ENCODE measurements around the gene SPOUT1.

SPOUT1 gene

GRCh38 chr9:128823903-128824406, 5.6 kb downstream of the SPOUT1 start:
- Mint-ChIP-seq H3K36me3 (ENCODE audit: low read depth) (peaks cover 54% of the 10 kb centered on the region), H3K27me3 (no peaks in the 10 kb centered on the region), H3K4me3 (no peak overlapping the region), H3K27ac (no peak overlapping the region), H3K9me3 (no peaks in the 10 kb centered on the region), H3K4me1 (ENCODE audit: low read depth) (peaks cover 34% of the 10 kb centered on the region)

GRCh38 chr9:128823362-128823902, 6.2 kb downstream of the SPOUT1 start:
- Mint-ChIP-seq H3K27me3 (no peaks in the 10 kb centered on the region), H3K4me3 (no peak overlapping the region), H3K4me1 (ENCODE audit: low read depth) (peaks cover 28% of the 10 kb centered on the region), H3K27ac (peak overlapping the region; percentile 49), H3K9me3 (no peaks in the 10 kb centered on the region), H3K36me3 (ENCODE audit: low read depth) (peaks cover 49% of the 10 kb centered on the region)

GRCh38 chr9:128822407-128823042, 7.1 kb downstream of the SPOUT1 start:
- H3K27ac Mint-ChIP-seq = no peak overlapping the region
- peaks cover 28% of the 10 kb centered on the region for H3K4me1 Mint-ChIP-seq (ENCODE audit: low read depth)
- no peaks in the 10 kb centered on the region for H3K9me3 Mint-ChIP-seq
- H3K4me3 Mint-ChIP-seq = no peak overlapping the region
- H3K27me3 Mint-ChIP-seq = no peaks in the 10 kb centered on the region
- H3K36me3 Mint-ChIP-seq (ENCODE audit: low read depth) = peaks cover 43% of the 10 kb centered on the region

GRCh38 chr9:128821584-128822406, 7.8 kb downstream of the SPOUT1 start:
- Mint-ChIP-seq H3K4me3 (no peak overlapping the region), H3K27ac (peak overlapping the region; percentile 2), H3K27me3 (no peaks in the 10 kb centered on the region), H3K9me3 (no peaks in the 10 kb centered on the region), H3K4me1 (ENCODE audit: low read depth) (peaks cover 27% of the 10 kb centered on the region), H3K36me3 (ENCODE audit: low read depth) (peaks cover 36% of the 10 kb centered on the region)

- peak overlapping the region; percentile 23 for H3K4me3 Mint-ChIP-seq
- peaks cover 31% of the 10 kb centered on the region for H3K36me3 Mint-ChIP-seq (ENCODE audit: low read depth)
- peak overlapping the region; percentile 2 for H3K27ac Mint-ChIP-seq
- no peaks in the 10 kb centered on the region for H3K9me3 Mint-ChIP-seq
- H3K27me3 Mint-ChIP-seq = no peaks in the 10 kb centered on the region
- peaks cover 27% of the 10 kb centered on the region for H3K4me1 Mint-ChIP-seq (ENCODE audit: low read depth)
Measured at GRCh38 chr9:128820665-128821583, 8.7 kb downstream of the SPOUT1 start.

GRCh38 chr9:128819716-128820664, 9.6 kb downstream of the SPOUT1 start:
- peaks cover 23% of the 10 kb centered on the region for H3K36me3 Mint-ChIP-seq (ENCODE audit: low read depth)
- H3K4me1 Mint-ChIP-seq (ENCODE audit: low read depth) = peaks cover 27% of the 10 kb centered on the region
- H3K27me3 Mint-ChIP-seq = no peaks in the 10 kb centered on the region
- H3K9me3 Mint-ChIP-seq = no peaks in the 10 kb centered on the region
- no peak overlapping the region for H3K27ac Mint-ChIP-seq
- H3K4me3 Mint-ChIP-seq = peak overlapping the region; percentile 82

GRCh38 chr9:128818839-128819715, 10.5 kb downstream of the SPOUT1 start:
- no peaks in the 10 kb centered on the region for H3K27me3 Mint-ChIP-seq
- peak overlapping the region; percentile 82 for H3K4me3 Mint-ChIP-seq
- H3K9me3 Mint-ChIP-seq = no peaks in the 10 kb centered on the region
- H3K36me3 Mint-ChIP-seq (ENCODE audit: low read depth) = peaks cover 15% of the 10 kb centered on the region
- H3K4me1 Mint-ChIP-seq (ENCODE audit: low read depth) = peaks cover 27% of the 10 kb centered on the region
- H3K27ac Mint-ChIP-seq = peak overlapping the region; percentile 49

- no peaks in the 10 kb centered on the region for H3K27me3 Mint-ChIP-seq
- peaks cover 8% of the 10 kb centered on the region for H3K36me3 Mint-ChIP-seq (ENCODE audit: low read depth)
- H3K4me3 Mint-ChIP-seq = peak within 1 kb of the TSS; percentile 82
- peaks cover 27% of the 10 kb centered on the region for H3K4me1 Mint-ChIP-seq (ENCODE audit: low read depth)
- H3K9me3 Mint-ChIP-seq = no peaks in the 10 kb centered on the region
- H3K27ac Mint-ChIP-seq = peak within 1 kb of the TSS; percentile 83
Measured at GRCh38 chr9:128818099-128818838, 11.3 kb downstream of the SPOUT1 start, which contains the start of gene ENDOG. Gene ENDOG (plus strand): TSS chr9:128818500. CDS start chr9:128818685, 185 bp downstream.

GRCh38 chr9:128810873-128811272, 18.7 kb downstream of the SPOUT1 start:
- Mint-ChIP-seq H3K36me3 (ENCODE audit: low read depth) (peaks cover 4% of the 10 kb centered on the region), H3K9me3 (no peaks in the 10 kb centered on the region), H3K27me3 (no peaks in the 10 kb centered on the region), H3K4me1 (ENCODE audit: low read depth) (no peaks in the 10 kb centered on the region), H3K4me3 (no peak overlapping the region), H3K27ac (no peak overlapping the region)

GRCh38 chr9:128809831-128810230, 19.8 kb downstream of the SPOUT1 start:
- Mint-ChIP-seq H3K27ac (no peak overlapping the region), H3K9me3 (no peaks in the 10 kb centered on the region), H3K27me3 (no peaks in the 10 kb centered on the region), H3K4me3 (no peak overlapping the region), H3K36me3 (ENCODE audit: low read depth) (peaks cover 4% of the 10 kb centered on the region), H3K4me1 (ENCODE audit: low read depth) (no peaks in the 10 kb centered on the region)

- Mint-ChIP-seq H3K27me3 (no peaks in the 10 kb centered on the region), H3K27ac (no peak overlapping the region), H3K36me3 (ENCODE audit: low read depth) (peaks cover 4% of the 10 kb centered on the region), H3K4me3 (no peak overlapping the region), H3K4me1 (ENCODE audit: low read depth) (no peaks in the 10 kb centered on the region), H3K9me3 (no peaks in the 10 kb centered on the region)
Measured at GRCh38 chr9:128809036-128809599, 20.5 kb downstream of the SPOUT1 start.

- H3K36me3 Mint-ChIP-seq (ENCODE audit: low read depth) = peaks cover 9% of the 10 kb centered on the region
- no peak overlapping the region for H3K4me3 Mint-ChIP-seq
- H3K27me3 Mint-ChIP-seq = no peaks in the 10 kb centered on the region
- no peaks in the 10 kb centered on the region for H3K4me1 Mint-ChIP-seq (ENCODE audit: low read depth)
- H3K9me3 Mint-ChIP-seq = no peaks in the 10 kb centered on the region
- H3K27ac Mint-ChIP-seq = no peak overlapping the region
Measured at GRCh38 chr9:128808543-128808942, 21.1 kb downstream of the SPOUT1 start.

All from stimulated activated naive CD8-positive, alpha-beta T cell treated with anti-CD3 and anti-CD28 coated beads, Interleukin-15, Interleukin-2, amounts not matched to agents 100 ng/mL and 50 ng/mL, for 24 hours (primary cell).